Limb (tissue), 2 donors: ENCODE data around the gene LILRB5.
"Not testable (repeated sequence)": the region's sequence is repeated elsewhere in the genome, so short reads cannot be mapped to it uniquely, and the experiment has no call there.

Experiments
- DNase-seq, 2 donors: peaks; one replicate each; pipeline ENCODE4 v3.0.0-alpha.2; 2016; ENCODE audit errors: extremely low spot score in 2 of 2

The LILRB5 gene

GRCh38 chr19:54257116-54257480 is at the start of gene LILRB5:
LILRB5 (minus strand) TSS chr19:54257273; CDS start chr19:54257193, 80 bp downstream.
- no peak for DNase-seq

- DNase-seq, result no peak
Measured at GRCh38 chr19:54305141-54305540, 48.1 kb upstream of the LILRB5 start.

- no peak for DNase-seq
Measured at GRCh38 chr19:54302257-54302656, 45.2 kb upstream of the LILRB5 start.

DNA sequence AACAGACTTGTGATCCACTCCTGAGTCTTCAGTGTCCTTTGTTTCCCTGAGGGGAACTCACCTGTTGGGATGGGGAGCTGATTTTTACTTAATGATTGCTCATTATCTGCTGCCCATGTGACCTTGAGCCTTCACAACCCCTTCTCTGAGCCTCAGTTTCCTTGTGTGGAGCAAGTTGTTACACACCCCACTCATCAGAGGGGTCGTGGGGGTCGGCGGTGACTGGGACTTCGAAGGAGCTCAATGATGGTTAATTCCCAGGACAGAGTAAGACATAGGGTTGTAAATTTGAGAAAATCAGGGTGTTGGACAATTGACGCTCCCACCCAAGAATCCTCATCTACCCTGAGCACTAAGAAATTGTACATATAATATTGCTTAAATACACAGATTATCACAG is 42.4 kb upstream of the LILRB5 start:
- DNase-seq, result no peak

DNA sequence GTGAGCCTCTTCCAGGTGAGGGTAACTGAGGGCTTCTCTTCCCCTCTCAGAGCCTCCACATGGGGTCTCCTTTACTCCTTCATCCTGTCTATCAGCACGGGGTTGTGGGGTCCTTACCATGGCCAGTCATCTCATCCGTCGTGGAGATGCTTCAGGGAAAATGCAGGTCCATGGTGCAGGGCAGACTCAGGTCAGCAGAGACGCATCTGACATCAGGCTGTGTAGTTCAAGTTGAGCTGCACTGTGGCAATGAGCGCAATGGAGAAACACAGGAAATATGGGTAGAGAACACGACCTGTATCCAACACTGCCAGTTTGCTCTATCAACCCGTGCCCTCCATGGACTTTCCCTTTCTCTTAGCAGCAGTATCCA is 42.0 kb upstream of the LILRB5 start:
- no peak for DNase-seq

GRCh38 chr19:54298357-54299125 is 41.5 kb upstream of the LILRB5 start:
- no peak for DNase-seq

- no peak for DNase-seq
Measured at GRCh38 chr19:54297759-54298305, 40.8 kb upstream of the LILRB5 start.

DNA sequence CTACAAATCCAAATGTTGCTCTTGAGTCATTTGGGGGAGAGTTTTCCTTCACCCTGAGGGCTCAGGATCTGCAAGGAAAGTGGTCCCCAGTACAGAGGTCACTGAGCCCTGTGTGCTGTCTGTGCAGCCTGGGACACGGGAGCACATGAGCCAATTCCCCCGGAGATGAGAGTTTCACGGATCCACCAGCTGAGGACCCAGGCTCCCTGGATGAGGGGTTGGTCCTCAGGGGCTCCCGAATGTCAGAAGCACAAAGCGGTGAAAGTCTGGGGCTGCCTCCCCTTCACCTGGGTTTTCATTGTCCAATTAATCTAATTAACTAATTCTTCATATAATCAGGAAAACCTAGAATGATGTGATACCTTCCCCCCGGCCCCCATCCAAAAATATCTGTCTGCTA is 37.5 kb upstream of the LILRB5 start:
- no peak for DNase-seq

DNA sequence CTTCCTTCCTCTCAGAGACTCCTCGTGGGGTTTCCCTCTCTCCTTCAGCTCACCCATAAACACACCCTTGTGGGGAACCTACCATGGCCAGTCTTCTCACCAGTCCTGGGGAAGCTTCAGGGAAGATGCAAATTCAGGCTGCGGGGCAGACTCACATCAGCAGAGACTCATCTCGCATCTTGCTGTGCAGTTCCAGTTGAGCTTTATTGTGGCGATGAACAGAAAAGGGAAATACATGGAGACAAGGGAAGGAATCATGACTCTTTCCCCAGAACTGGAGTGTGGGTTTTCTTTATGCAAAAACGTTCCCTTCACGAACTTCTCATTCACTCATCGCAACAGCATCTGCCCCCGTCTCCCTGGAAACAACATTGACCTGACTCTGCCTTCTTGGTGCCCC is 32.1 kb upstream of the LILRB5 start:
- DNase-seq, result not testable (repeated sequence)

DNA sequence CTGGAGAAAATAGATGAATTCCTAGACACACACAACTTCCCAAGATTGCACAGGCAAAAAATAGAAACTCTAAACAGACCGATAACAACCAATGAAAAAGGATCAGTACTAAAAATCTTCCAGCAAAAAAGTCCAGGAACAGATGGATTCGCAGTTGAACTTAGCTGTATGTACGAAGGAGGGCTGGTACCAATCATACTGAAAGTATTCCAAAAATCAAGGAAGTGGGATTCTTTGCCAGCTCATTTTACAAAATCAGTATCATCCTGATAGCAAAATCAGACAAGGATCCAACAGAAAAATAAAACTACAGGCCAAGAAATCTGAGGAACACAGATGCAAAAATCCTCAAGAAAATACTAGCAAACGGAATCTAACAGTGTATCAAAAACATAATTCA is 30.4 kb upstream of the LILRB5 start:
- no peak for DNase-seq

DNA sequence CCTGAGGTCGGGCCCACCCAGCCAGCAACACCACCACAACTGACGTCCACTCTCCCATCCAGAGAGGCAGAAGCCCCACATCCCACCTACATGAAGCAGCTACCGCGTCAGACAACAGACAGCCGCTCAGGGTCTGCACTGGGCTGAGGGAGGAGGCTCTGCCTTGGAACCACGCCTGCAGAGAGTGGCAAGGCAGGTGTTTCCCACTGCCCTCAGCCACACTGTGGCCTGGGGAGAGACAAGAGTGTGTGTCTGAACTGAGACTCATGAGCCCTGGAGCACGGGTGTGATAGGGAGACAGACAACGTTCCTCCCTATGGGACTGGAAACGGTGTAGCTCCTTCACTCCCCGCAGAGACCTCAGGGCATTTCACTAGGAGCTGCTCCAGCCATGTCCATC is 29.2 kb upstream of the LILRB5 start:
- not testable (repeated sequence) for DNase-seq

- not testable (repeated sequence) for DNase-seq
Measured at GRCh38 chr19:54285427-54286056, 28.5 kb upstream of the LILRB5 start.

DNA sequence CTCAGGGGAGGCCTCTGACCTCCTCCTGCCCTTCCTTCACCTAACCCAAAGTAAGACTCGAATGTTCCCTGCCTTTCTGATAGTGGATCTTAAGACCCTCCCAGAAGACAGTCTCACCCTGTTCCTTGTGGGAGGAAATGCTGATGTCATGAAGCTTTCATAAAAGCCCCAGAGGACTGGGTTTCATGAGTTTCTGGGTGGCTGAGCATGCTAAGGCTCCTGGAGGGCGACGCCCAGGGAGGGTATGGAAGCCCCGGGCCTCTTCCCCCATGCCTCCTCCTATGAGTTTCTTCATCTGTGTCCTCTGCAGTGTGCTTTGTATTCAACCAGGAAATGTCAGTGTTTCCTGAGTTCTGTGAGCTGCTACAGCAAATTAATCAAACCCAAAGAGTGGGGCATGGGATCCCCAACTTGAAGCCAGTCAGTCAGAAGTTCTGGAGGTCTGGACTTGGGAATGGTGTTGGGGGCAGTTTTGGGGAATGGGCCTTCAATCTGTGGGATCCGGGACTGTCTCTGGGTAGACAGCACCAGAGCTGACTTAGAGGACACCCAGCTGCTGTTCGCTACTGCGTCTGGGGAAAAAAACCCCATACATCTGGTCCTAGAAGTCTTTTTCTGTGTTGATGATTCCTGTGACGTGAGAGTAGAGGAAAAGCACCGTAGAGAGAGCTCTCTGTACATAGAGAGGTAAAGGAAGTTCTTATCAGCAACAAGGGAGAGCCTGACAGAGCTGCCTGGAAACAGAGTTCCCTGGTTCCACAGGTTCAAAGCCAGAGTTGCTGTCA is 25.8 kb upstream of the LILRB5 start:
- DNase-seq, result no peak

- DNase-seq, result not testable (repeated sequence)
Measured at GRCh38 chr19:54281729-54282075, 24.6 kb upstream of the LILRB5 start.

- DNase-seq, result no peak
Measured at GRCh38 chr19:54281007-54281728, 24.1 kb upstream of the LILRB5 start, which contains the start of gene LILRB2. LILRB2 (minus strand) TSS chr19:54281110; CDS start chr19:54280496, 614 bp downstream.

DNA sequence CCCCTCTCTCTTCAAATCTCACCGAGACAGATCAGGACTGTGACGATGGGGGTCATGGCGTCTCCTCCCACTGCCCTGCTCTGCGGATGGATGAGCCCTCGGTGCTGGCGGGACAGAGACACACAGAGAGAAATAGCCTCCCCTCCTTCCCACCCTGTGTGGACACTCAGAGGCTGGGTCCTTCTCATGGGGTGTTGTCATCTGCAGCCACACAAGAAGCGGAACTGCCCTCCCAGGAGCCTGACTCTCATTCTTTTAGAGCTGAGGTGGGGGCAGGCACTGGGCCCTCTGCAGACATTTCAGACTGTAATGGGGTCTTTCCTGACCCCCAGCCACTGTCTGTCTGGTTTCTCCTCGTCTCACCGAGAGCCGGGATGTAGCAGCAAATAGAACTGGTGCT is 23.4 kb upstream of the LILRB5 start:
- DNase-seq, result not testable (repeated sequence)

- not testable (repeated sequence) for DNase-seq
Measured at GRCh38 chr19:54280025-54280424, 23.0 kb upstream of the LILRB5 start.

DNA sequence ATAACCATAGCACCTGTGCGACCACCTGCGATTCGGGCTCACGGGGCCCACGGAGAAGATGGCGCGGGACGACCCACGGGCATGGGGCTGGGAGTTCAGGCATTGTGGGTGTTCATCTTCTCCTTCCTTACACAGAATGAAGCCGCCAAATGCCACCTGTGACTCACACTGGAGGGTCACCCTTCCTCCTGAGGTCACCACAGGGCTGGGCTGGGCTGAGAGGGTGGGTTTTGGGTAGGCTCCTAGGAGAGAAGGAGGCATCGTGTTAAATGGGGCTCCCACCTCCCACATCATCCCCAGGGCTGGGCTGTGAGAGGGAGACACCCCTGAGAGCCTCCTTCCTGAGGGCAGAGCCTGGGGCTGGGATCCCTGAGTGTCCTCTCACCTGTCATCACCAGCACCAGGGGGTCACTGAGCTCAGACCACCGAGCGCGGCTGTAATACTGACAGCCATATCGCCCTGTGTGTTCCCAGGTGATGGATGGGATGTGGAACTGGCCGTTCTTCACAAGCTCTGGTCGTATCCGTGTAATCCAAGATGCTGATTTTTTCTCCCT is 22.4 kb upstream of the LILRB5 start:
- no peak for DNase-seq

DNA sequence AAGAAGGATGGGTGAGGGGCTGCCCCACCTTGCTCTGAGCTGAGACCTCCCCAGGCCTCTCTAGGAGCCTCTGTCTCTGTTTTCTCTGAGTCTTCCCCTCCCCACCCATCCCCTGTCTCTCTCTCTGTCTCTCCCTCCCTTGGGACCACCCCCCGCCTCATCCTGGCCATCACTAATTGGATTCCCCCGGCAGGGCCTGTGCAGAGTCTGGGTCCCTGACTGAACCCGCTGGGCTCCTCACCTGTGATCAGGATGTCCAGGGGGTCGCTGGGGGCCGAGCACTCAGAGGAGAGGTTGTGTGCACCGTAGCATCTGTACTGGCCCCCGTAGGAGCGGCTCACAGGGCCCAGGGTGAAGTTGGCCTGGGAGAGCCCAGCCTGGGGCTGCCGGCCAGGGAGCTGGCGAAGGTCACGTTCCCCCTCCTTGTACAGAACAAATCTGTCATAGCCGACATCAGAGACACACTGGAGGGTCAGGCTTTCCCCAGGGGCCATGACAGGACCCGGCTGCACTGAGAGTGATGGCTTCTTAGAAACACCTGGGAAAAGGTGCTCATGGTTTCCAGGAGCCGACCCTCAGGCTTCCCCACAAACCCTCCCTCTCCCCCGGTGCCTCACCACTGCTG is 21.6 kb upstream of the LILRB5 start:
- DNase-seq, result not testable (repeated sequence)

DNA sequence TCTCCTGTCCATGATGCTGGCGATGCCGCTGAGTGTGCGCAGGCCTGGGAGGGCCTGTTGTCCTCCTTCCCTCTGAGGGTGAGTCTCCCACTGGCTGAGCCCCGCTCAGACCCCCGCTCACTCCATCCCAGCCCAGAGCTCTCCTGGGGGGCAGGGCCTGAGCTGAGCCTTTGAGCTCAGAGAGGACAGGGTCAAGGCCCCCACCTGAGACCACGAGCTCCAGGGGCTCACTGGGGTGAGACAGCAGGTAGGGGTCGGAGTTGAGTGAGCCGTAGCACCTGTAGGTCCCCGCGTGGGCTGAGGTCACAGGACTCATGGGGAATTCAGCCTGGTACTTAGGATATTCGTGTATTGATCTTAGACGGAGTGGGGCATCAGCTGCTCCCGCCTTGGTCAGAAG is 21.0 kb upstream of the LILRB5 start:
- not testable (repeated sequence) for DNase-seq
